ENCODE results near the gene TOR1A. TPM values are rescaled to one million over a fixed set of nuclear protein-coding genes. Genes with fewer than 3 reads are reported as not detected.

TOR1A gene
- total RNA-seq, 1 experiment from 2014 or later, result 36.3 TPM

- H3K36me3 Mint-ChIP-seq (ENCODE audit: insufficient read depth, unreplicated experiment), result no peaks in the 10 kb centered on the region
- DNase-seq, result no peak
- BruUV-seq (replicated peaks), result no TSS peak
- H3K27me3 Mint-ChIP-seq (ENCODE audit: unreplicated experiment), result no peaks in the 10 kb centered on the region
- H3K27ac Mint-ChIP-seq (ENCODE audit: unreplicated experiment), result no peak overlapping the region
- no peaks in the 10 kb centered on the region for H3K9me3 Mint-ChIP-seq (ENCODE audit: low read depth, unreplicated experiment)
- CTCF ChIA-PET, result no interaction called here
- no peak for TF ChIP-seq CTCF (IDR thresholded peaks at IDR 0.05; ENCODE audit: unreplicated experiment)
- H3K4me1 Mint-ChIP-seq (ENCODE audit: low read depth, unreplicated experiment), result no peaks in the 10 kb centered on the region
- no peak overlapping the region for H3K4me3 Mint-ChIP-seq (ENCODE audit: low read depth, unreplicated experiment)
- intact Hi-C loops (cut with micrococcal nuclease; ENCODE audit: unreplicated experiment), result no loop called here
These were observed 26.0 kb upstream of the TOR1A start for GRCh38 chr9:129849901-129850300.

- Mint-ChIP-seq H3K27me3 (ENCODE audit: unreplicated experiment) (no peaks in the 10 kb centered on the region), H3K36me3 (ENCODE audit: insufficient read depth, unreplicated experiment) (no peaks in the 10 kb centered on the region), H3K9me3 (ENCODE audit: low read depth, unreplicated experiment) (no peaks in the 10 kb centered on the region), H3K27ac (ENCODE audit: unreplicated experiment) (no peak overlapping the region), H3K4me1 (ENCODE audit: low read depth, unreplicated experiment) (no peaks in the 10 kb centered on the region), H3K4me3 (ENCODE audit: low read depth, unreplicated experiment) (no peak overlapping the region)
- BruUV-seq (replicated peaks), result no TSS peak
- TF ChIP-seq CTCF (IDR thresholded peaks at IDR 0.05; ENCODE audit: unreplicated experiment), result no peak
- no peak for DNase-seq
- intact Hi-C loops (cut with micrococcal nuclease; ENCODE audit: unreplicated experiment), result no loop called here
- CTCF ChIA-PET, result no interaction called here
These were observed 24.9 kb upstream of the TOR1A start for GRCh38 chr9:129848712-129849441.

GRCh38 chr9:129845373-129845772 lies 21.4 kb upstream of the TOR1A start:
- no peaks in the 10 kb centered on the region for H3K36me3 Mint-ChIP-seq (ENCODE audit: insufficient read depth, unreplicated experiment)
- intact Hi-C loops (cut with micrococcal nuclease; ENCODE audit: unreplicated experiment), result no loop called here
- CTCF ChIA-PET, result interaction anchor here (0.5 kb wide), 1 partner anchor 27 kb away, joined by 4 read pairs; no protein-coding TSS in a partner anchor
- no peaks in the 10 kb centered on the region for H3K9me3 Mint-ChIP-seq (ENCODE audit: low read depth, unreplicated experiment)
- no peak for DNase-seq
- BruUV-seq (replicated peaks), result no TSS peak
- H3K4me1 Mint-ChIP-seq (ENCODE audit: low read depth, unreplicated experiment), result no peaks in the 10 kb centered on the region
- H3K4me3 Mint-ChIP-seq (ENCODE audit: low read depth, unreplicated experiment), result no peak overlapping the region
- H3K27ac Mint-ChIP-seq (ENCODE audit: unreplicated experiment), result no peak overlapping the region
- TF ChIP-seq CTCF (IDR thresholded peaks at IDR 0.05; ENCODE audit: unreplicated experiment), result no peak
- H3K27me3 Mint-ChIP-seq (ENCODE audit: unreplicated experiment), result no peaks in the 10 kb centered on the region

GRCh38 chr9:129841071-129841470 lies 17.1 kb upstream of the TOR1A start:
- H3K36me3 Mint-ChIP-seq (ENCODE audit: insufficient read depth, unreplicated experiment), result peaks cover 7% of the 10 kb centered on the region
- no peak overlapping the region for H3K4me3 Mint-ChIP-seq (ENCODE audit: low read depth, unreplicated experiment)
- CTCF ChIA-PET, result no interaction called here
- H3K4me1 Mint-ChIP-seq (ENCODE audit: low read depth, unreplicated experiment), result no peaks in the 10 kb centered on the region
- intact Hi-C loops (cut with micrococcal nuclease; ENCODE audit: unreplicated experiment), result no loop called here
- BruUV-seq (replicated peaks), result no TSS peak
- no peak for TF ChIP-seq CTCF (IDR thresholded peaks at IDR 0.05; ENCODE audit: unreplicated experiment)
- no peak for DNase-seq
- H3K27me3 Mint-ChIP-seq (ENCODE audit: unreplicated experiment), result no peaks in the 10 kb centered on the region
- H3K9me3 Mint-ChIP-seq (ENCODE audit: low read depth, unreplicated experiment), result no peaks in the 10 kb centered on the region
- no peak overlapping the region for H3K27ac Mint-ChIP-seq (ENCODE audit: unreplicated experiment)

Data from Calu3 (cell line).